ENCODE results near the gene CHPT1.

The CHPT1 gene

GRCh38 chr12:101748907-101749306 is 51.5 kb downstream of the CHPT1 start:
- Histone ChIP-seq H3K4me1 (ENCODE audit: control insufficient read depth, insufficient read depth, low read length) (peaks cover 6% of the 10 kb centered on the region), H3K27me3 (ENCODE audit: control insufficient read depth, insufficient read depth, low read length) (no peaks in the 10 kb centered on the region), H3K4me3 (ENCODE audit: low read depth, low read length) (no peak overlapping the region), H3K9ac (ENCODE audit: low read depth, low read length) (no peak overlapping the region), H3K36me3 (ENCODE audit: control insufficient read depth, insufficient read depth, low read length) (peaks cover 11% of the 10 kb centered on the region), H3K9me3 (ENCODE audit: control insufficient read depth, insufficient read depth, low read length) (no peaks in the 10 kb centered on the region)

GRCh38 chr12:101749657-101750056 is 52.2 kb downstream of the CHPT1 start:
- H3K36me3 ChIP-seq (ENCODE audit: control insufficient read depth, insufficient read depth, low read length), result peaks cover 9% of the 10 kb centered on the region

GRCh38 chr12:101750152-101750551 is 52.7 kb downstream of the CHPT1 start:
- Histone ChIP-seq H3K36me3 (ENCODE audit: control insufficient read depth, insufficient read depth, low read length) (peaks cover 9% of the 10 kb centered on the region), H3K4me1 (ENCODE audit: control insufficient read depth, insufficient read depth, low read length) (peaks cover 6% of the 10 kb centered on the region), H3K27me3 (ENCODE audit: control insufficient read depth, insufficient read depth, low read length) (no peaks in the 10 kb centered on the region), H3K4me3 (ENCODE audit: low read depth, low read length) (no peak overlapping the region), H3K9ac (ENCODE audit: low read depth, low read length) (no peak overlapping the region), H3K9me3 (ENCODE audit: control insufficient read depth, insufficient read depth, low read length) (no peaks in the 10 kb centered on the region)

More at GRCh38 chr12:101749657-101750056, 52.2 kb downstream of the CHPT1 start:
- Histone ChIP-seq H3K4me1 (ENCODE audit: control insufficient read depth, insufficient read depth, low read length) (peaks cover 6% of the 10 kb centered on the region), H3K9me3 (ENCODE audit: control insufficient read depth, insufficient read depth, low read length) (no peaks in the 10 kb centered on the region), H3K27me3 (ENCODE audit: control insufficient read depth, insufficient read depth, low read length) (no peaks in the 10 kb centered on the region), H3K9ac (ENCODE audit: low read depth, low read length) (no peak overlapping the region), H3K4me3 (ENCODE audit: low read depth, low read length) (no peak overlapping the region)

GRCh38 chr12:101759396-101760047 is 62.1 kb downstream of the CHPT1 start:
- no peaks in the 10 kb centered on the region for H3K9me3 ChIP-seq (ENCODE audit: control insufficient read depth, insufficient read depth, low read length)
- peaks cover 8% of the 10 kb centered on the region for H3K36me3 ChIP-seq (ENCODE audit: control insufficient read depth, insufficient read depth, low read length)
- H3K27me3 ChIP-seq (ENCODE audit: control insufficient read depth, insufficient read depth, low read length), result no peaks in the 10 kb centered on the region
- no peak overlapping the region for H3K4me3 ChIP-seq (ENCODE audit: low read depth, low read length)
- H3K4me1 ChIP-seq (ENCODE audit: control insufficient read depth, insufficient read depth, low read length), result peaks cover 4% of the 10 kb centered on the region
- no peak overlapping the region for H3K9ac ChIP-seq (ENCODE audit: low read depth, low read length)

GRCh38 chr12:101761350-101761749 is 63.9 kb downstream of the CHPT1 start:
- no peaks in the 10 kb centered on the region for H3K9me3 ChIP-seq (ENCODE audit: control insufficient read depth, insufficient read depth, low read length)

GRCh38 chr12:101761781-101762180 is 64.3 kb downstream of the CHPT1 start:
- H3K27me3 ChIP-seq (ENCODE audit: control insufficient read depth, insufficient read depth, low read length), result no peaks in the 10 kb centered on the region
- no peak overlapping the region for H3K9ac ChIP-seq (ENCODE audit: low read depth, low read length)
- H3K9me3 ChIP-seq (ENCODE audit: control insufficient read depth, insufficient read depth, low read length), result no peaks in the 10 kb centered on the region
- peaks cover 4% of the 10 kb centered on the region for H3K4me1 ChIP-seq (ENCODE audit: control insufficient read depth, insufficient read depth, low read length)
- H3K36me3 ChIP-seq (ENCODE audit: control insufficient read depth, insufficient read depth, low read length), result peaks cover 8% of the 10 kb centered on the region
- H3K4me3 ChIP-seq (ENCODE audit: low read depth, low read length), result no peak overlapping the region

More at GRCh38 chr12:101761350-101761749, 63.9 kb downstream of the CHPT1 start:
- Histone ChIP-seq H3K36me3 (ENCODE audit: control insufficient read depth, insufficient read depth, low read length) (peaks cover 8% of the 10 kb centered on the region), H3K4me1 (ENCODE audit: control insufficient read depth, insufficient read depth, low read length) (peaks cover 4% of the 10 kb centered on the region), H3K4me3 (ENCODE audit: low read depth, low read length) (no peak overlapping the region), H3K27me3 (ENCODE audit: control insufficient read depth, insufficient read depth, low read length) (no peaks in the 10 kb centered on the region), H3K9ac (ENCODE audit: low read depth, low read length) (no peak overlapping the region)

GRCh38 chr12:101763246-101763931 is 65.9 kb downstream of the CHPT1 start:
- H3K27me3 ChIP-seq (ENCODE audit: control insufficient read depth, insufficient read depth, low read length), result no peaks in the 10 kb centered on the region
- no peaks in the 10 kb centered on the region for H3K9me3 ChIP-seq (ENCODE audit: control insufficient read depth, insufficient read depth, low read length)
- peaks cover 4% of the 10 kb centered on the region for H3K4me1 ChIP-seq (ENCODE audit: control insufficient read depth, insufficient read depth, low read length)
- H3K9ac ChIP-seq (ENCODE audit: low read depth, low read length), result no peak overlapping the region
- H3K4me3 ChIP-seq (ENCODE audit: low read depth, low read length), result no peak overlapping the region
- H3K36me3 ChIP-seq (ENCODE audit: control insufficient read depth, insufficient read depth, low read length), result peaks cover 4% of the 10 kb centered on the region

GRCh38 chr12:101764051-101764792 is 66.8 kb downstream of the CHPT1 start:
- Histone ChIP-seq H3K4me1 (ENCODE audit: control insufficient read depth, insufficient read depth, low read length) (peaks cover 4% of the 10 kb centered on the region), H3K36me3 (ENCODE audit: control insufficient read depth, insufficient read depth, low read length) (peaks cover 2% of the 10 kb centered on the region), H3K9me3 (ENCODE audit: control insufficient read depth, insufficient read depth, low read length) (no peaks in the 10 kb centered on the region)

GRCh38 chr12:101767537-101767936 is 70.1 kb downstream of the CHPT1 start:
- no peaks in the 10 kb centered on the region for H3K27me3 ChIP-seq (ENCODE audit: control insufficient read depth, insufficient read depth, low read length)
- H3K4me1 ChIP-seq (ENCODE audit: control insufficient read depth, insufficient read depth, low read length), result no peaks in the 10 kb centered on the region
- H3K9me3 ChIP-seq (ENCODE audit: control insufficient read depth, insufficient read depth, low read length), result no peaks in the 10 kb centered on the region
- no peak overlapping the region for H3K9ac ChIP-seq (ENCODE audit: low read depth, low read length)
- H3K36me3 ChIP-seq (ENCODE audit: control insufficient read depth, insufficient read depth, low read length), result peaks cover 12% of the 10 kb centered on the region
- H3K4me3 ChIP-seq (ENCODE audit: low read depth, low read length), result no peak overlapping the region

More at GRCh38 chr12:101764051-101764792, 66.8 kb downstream of the CHPT1 start:
- no peaks in the 10 kb centered on the region for H3K27me3 ChIP-seq (ENCODE audit: control insufficient read depth, insufficient read depth, low read length)
- no peak overlapping the region for H3K4me3 ChIP-seq (ENCODE audit: low read depth, low read length)
- no peak overlapping the region for H3K9ac ChIP-seq (ENCODE audit: low read depth, low read length)

GRCh38 chr12:101768781-101769180 is 71.3 kb downstream of the CHPT1 start:
- Histone ChIP-seq H3K4me3 (ENCODE audit: low read depth, low read length) (no peak overlapping the region), H3K4me1 (ENCODE audit: control insufficient read depth, insufficient read depth, low read length) (no peaks in the 10 kb centered on the region), H3K27me3 (ENCODE audit: control insufficient read depth, insufficient read depth, low read length) (no peaks in the 10 kb centered on the region), H3K9ac (ENCODE audit: low read depth, low read length) (no peak overlapping the region), H3K9me3 (ENCODE audit: control insufficient read depth, insufficient read depth, low read length) (no peaks in the 10 kb centered on the region), H3K36me3 (ENCODE audit: control insufficient read depth, insufficient read depth, low read length) (peaks cover 12% of the 10 kb centered on the region)

- no peaks in the 10 kb centered on the region for H3K27me3 ChIP-seq (ENCODE audit: control insufficient read depth, insufficient read depth, low read length)
- H3K9me3 ChIP-seq (ENCODE audit: control insufficient read depth, insufficient read depth, low read length), result no peaks in the 10 kb centered on the region
- H3K9ac ChIP-seq (ENCODE audit: low read depth, low read length), result no peak overlapping the region
- H3K36me3 ChIP-seq (ENCODE audit: control insufficient read depth, insufficient read depth, low read length), result peaks cover 12% of the 10 kb centered on the region
- no peak overlapping the region for H3K4me3 ChIP-seq (ENCODE audit: low read depth, low read length)
- no peaks in the 10 kb centered on the region for H3K4me1 ChIP-seq (ENCODE audit: control insufficient read depth, insufficient read depth, low read length)
Measured at GRCh38 chr12:101769865-101770264, 72.4 kb downstream of the CHPT1 start.

Data from iPS-15b (cell line).